HepG2 (cell line): ENCODE data around the gene ERBB4.

Experiments used
- ADNP ChIP-seq: sonication (generic); formaldehyde crosslinking; IDR thresholded peaks from 2 replicates; pipeline ENCODE4 v1.4.0; 2020; ENCODE audit warnings: missing genetic modification reagents
- ASH2L ChIP-seq: fragments of 300-600, 200-600 bp; sonication (generic); IDR thresholded peaks from 2 replicates; pipeline ENCODE4 v1.7.0; 2017; ENCODE audit warnings: low read depth, mild to moderate bottlenecking, moderate library complexity, mixed read lengths, low read length; ENCODE audit not compliant: insufficient read length
- EZH2 ChIP-seq: conservative IDR thresholded peaks from 2 replicates; pipeline ENCODE4 v1.6.1; 2012; ENCODE audit warnings: mild to moderate bottlenecking, low read depth, low read length, moderate library complexity
- MAFF ChIP-seq: IDR thresholded peaks from 2 replicates; pipeline ENCODE4 v1.6.1; 2011; ENCODE audit warnings: low read depth, low read length, improper control_type of control experiment
- POLR2A ChIP-seq, 2 experiments: IDR thresholded peaks; 2 replicates each; pipeline ENCODE4 v1.6.1; 2011; ENCODE audit warnings: low read depth in 2 of 2, low read length in 2 of 2, mild to moderate bottlenecking in 1 of 2, moderate library complexity in 1 of 2; ENCODE audit not compliant: insufficient read depth in 1 of 2
- SMC3 ChIP-seq: IDR thresholded peaks from 2 replicates; pipeline ENCODE4 v1.6.1; 2011; ENCODE audit warnings: low read length, improper control_type of control experiment
- SUZ12 ChIP-seq: fragments of 150-350 bp; IDR thresholded peaks from 2 replicates; pipeline ENCODE4 v1.6.1; 2014; ENCODE audit warnings: low read depth, low read length
- ZNF138 ChIP-seq: sonication (generic); formaldehyde crosslinking; IDR thresholded peaks from 2 replicates; pipeline ENCODE4 v1.5.0; 2020; ENCODE audit warnings: mild to moderate bottlenecking, low read depth, missing genetic modification reagents
- ZNF335 ChIP-seq: sonication (generic); formaldehyde crosslinking; IDR thresholded peaks from 2 replicates; pipeline ENCODE4 v1.4.0; 2020; ENCODE audit warnings: missing genetic modification reagents
- ZNF766 ChIP-seq: sonication (generic); formaldehyde crosslinking; IDR thresholded peaks from 2 replicates; pipeline ENCODE4 v1.5.0; 2020; ENCODE audit warnings: missing genetic modification reagents, borderline replicate concordance
- TF ChIP-seq, protein P1 (sequence below): IDR thresholded peaks from 2 replicates; pipeline ENCODE4 v1.6.1; 2016; ENCODE audit warnings: low read depth

DNA sequence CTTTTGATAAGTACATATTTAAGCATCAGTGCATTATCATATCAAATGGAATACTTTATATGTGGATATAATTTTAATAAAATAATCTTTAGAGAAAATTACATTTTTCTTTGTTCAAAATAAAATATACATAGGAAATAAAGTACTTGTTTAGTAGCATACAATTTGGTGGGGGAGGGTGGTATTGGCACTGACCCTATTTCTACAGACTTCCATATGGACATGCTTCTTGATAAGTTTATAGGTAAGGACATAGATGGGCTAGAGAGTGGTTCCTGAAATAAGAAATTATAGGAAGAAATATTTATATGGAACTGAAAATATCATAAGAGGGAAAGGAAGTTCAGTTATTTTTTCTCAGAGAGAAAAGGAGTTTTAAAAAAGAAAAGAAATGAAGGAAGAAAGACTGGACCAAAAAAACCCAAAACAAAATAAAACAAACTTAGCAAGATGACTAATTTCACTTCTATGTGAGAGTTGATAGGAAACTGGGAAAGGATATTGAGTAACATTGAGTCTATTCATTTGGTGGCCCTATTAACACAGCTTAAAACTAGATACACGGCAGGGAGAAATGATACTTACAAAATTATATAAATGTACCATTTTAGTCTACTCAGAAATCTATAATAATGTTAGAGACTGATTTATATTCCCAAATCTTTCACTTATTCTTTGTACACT lies 505.9 kb downstream of the ERBB4 start:
- TF ChIP-seq ADNP (no peak), ZNF766 (CRISPR knock-in tag) (no peak), MAFF (no peak), ZNF138 (CRISPR knock-in tag) (no peak), EZH2 (no peak), SUZ12 (no peak), ZNF335 (no peak), SMC3 (no peak), ASH2L (no peak), POLR2A (IDR thresholded peaks at IDR 0.05; ENCODE audit: insufficient read depth in 1 of 2, low read depth in 2 of 2, low read length in 2 of 2) (no peak)
- TF ChIP-seq, protein P1, sequence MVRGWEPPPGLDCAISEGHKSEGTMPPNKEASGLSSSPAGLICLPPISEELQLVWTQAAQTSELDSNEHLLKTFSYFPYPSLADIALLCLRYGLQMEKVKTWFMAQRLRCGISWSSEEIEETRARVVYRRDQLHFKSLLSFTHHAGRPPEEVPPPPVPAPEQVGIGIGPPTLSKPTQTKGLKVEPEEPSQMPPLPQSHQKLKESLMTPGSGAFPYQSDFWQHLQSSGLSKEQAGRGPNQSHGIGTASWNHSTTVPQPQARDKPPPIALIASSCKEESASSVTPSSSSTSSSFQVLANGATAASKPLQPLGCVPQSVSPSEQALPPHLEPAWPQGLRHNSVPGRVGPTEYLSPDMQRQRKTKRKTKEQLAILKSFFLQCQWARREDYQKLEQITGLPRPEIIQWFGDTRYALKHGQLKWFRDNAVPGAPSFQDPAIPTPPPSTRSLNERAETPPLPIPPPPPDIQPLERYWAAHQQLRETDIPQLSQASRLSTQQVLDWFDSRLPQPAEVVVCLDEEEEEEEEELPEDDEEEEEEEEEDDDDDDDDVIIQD (CRISPR knock-in tag): no peak
